Natural killer cell treated with Interleukin-12 subunit alpha and Interleukin-12 subunit beta and Interleukin-15 and Interleukin-18, amount 100 ng/mL, for 72 hours (primary cell): ENCODE results near the gene ARHGAP15. TPM values are rescaled to one million over a fixed set of nuclear protein-coding genes. Genes with fewer than 3 reads are reported as not detected.

Source experiments
- ATAC-seq, 2 donors: fragments of 150-1000 bp; cut with Tn5 transposase in 1 of 2; sonication (Bioruptor Pico), chemical (Tn5 transposase) in 1 of 2; 2 replicates each; pipeline ENCODE4 v1.10.0; 2021
- DNase-seq: peaks from one replicate; pipeline ENCODE4 v3.0.0; 2022; ENCODE audit warnings: low spot score
- H3K27ac Mint-ChIP-seq, 2 donors: 1 replicate in 1 of 2; 2 replicates in 1 of 2; pipeline ENCODE4 v1.8.0; 2022; ENCODE audit warnings: mixed read lengths in 2 of 2, mild to moderate bottlenecking in 1 of 2, moderate library complexity in 1 of 2
- H3K27me3 Mint-ChIP-seq, 2 donors: 1 replicate in 1 of 2; 2 replicates in 1 of 2; pipeline ENCODE4 v1.8.0; 2022; ENCODE audit warnings: mixed read lengths in 2 of 2
- H3K36me3 Mint-ChIP-seq: one replicate; pipeline ENCODE4 v1.8.0; 2022; ENCODE audit warnings: mixed read lengths
- H3K4me1 Mint-ChIP-seq, 2 donors: 1 replicate in 1 of 2; 2 replicates in 1 of 2; pipeline ENCODE4 v1.8.0; 2022; ENCODE audit warnings: low read depth in 2 of 2, mixed read lengths in 2 of 2, mild to moderate bottlenecking in 1 of 2
- H3K4me3 Mint-ChIP-seq: one replicate; pipeline ENCODE4 v1.8.0; 2022; ENCODE audit warnings: mixed read lengths
- H3K9me3 Mint-ChIP-seq: 2 replicates; pipeline ENCODE4 v1.8.0; 2022; ENCODE audit warnings: mixed read lengths
- total RNA-seq, 2 donors: library from RNA; stranded (reverse); gene quantifications; one replicate each; pipeline ENCODE4 v1.2.3, GENCODE V29; 2022

The ARHGAP15 gene
- total RNA-seq, 2 donors from 2014 or later, result 80.6 to 133 TPM

DNA sequence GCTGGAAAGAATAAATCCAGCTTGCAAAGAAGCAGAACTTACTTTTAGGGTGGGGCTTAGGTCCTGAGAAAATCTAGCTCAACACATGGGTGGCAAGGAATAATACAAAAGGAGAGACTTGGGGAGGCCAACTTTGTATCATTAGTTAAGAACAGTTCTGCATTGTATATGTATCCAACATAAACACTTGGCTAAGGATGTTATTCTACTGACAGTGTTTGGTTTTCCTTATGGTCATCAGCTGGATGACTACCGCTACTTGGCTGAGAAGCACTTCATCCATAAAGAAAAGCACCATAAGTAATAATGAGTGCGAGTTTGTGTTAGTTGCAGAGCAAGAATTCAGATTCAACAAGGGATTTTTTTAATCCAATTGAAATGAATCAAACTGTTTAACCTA lies 614.9 kb downstream of the ARHGAP15 start:
- no peak for DNase-seq
- H3K27ac Mint-ChIP-seq, result no peak overlapping the region
- ATAC-seq, result no peak
- H3K4me1 Mint-ChIP-seq, result peaks cover 8 to 21% of the 10 kb centered on the region in 2 donors
- no peak overlapping the region for H3K4me3 Mint-ChIP-seq
- no peaks in the 10 kb centered on the region for H3K27me3 Mint-ChIP-seq
- peaks cover 14% of the 10 kb centered on the region for H3K36me3 Mint-ChIP-seq
- H3K9me3 Mint-ChIP-seq, result no peaks in the 10 kb centered on the region

DNA sequence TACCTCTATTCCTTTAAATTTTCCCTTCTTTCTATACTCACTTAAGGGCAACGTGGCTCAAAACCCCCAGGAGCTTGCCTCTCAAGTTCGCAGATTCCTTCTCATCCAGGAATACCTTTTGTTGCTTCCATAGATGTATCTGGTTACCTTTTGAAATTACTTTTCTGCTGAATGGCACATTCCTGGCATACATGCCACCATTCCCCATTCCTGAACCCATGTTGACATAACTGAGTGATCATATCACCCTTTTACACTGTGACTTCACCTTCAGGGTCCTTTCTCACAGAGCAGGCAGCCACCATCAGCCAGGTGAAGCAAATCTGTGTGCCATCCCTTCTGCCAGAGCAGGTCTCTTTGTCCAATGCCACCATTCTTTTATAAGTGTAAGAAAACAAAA lies 615.8 kb downstream of the ARHGAP15 start:
- no peak for DNase-seq
- ATAC-seq, result no peak
- Mint-ChIP-seq H3K9me3 (no peaks in the 10 kb centered on the region), H3K27ac (no peak overlapping the region), H3K27me3 (no peaks in the 10 kb centered on the region), H3K4me3 (no peak overlapping the region), H3K36me3 (peaks cover 8% of the 10 kb centered on the region), H3K4me1 (peaks cover 8 to 15% of the 10 kb centered on the region in 2 donors)

DNA sequence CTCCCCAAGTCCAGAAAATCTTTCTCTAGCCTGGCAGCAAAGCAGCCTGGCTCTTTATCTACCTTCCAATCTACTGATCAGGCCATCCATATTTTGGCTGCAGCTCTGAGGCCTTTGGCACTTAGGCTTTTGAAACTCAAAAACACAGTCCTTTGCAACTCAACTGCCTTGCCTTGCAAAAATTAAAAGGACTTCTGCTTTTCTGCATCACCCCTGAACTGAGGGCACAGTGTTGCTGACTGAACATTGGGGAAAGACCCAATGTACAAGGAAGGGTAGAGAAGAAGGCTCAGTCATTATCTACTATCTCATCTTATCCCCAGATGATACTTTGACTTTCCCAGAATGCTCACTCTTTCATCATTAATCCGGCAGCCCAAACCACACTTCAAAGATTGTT lies 625.5 kb downstream of the ARHGAP15 start:
- Mint-ChIP-seq H3K36me3 (peaks cover 7% of the 10 kb centered on the region), H3K4me3 (no peak overlapping the region), H3K4me1 (peaks cover 2 to 5% of the 10 kb centered on the region in 2 donors), H3K27me3 (no peaks in the 10 kb centered on the region), H3K27ac (no peak overlapping the region), H3K9me3 (no peaks in the 10 kb centered on the region)
- DNase-seq, result no peak
- ATAC-seq, result no peak

DNA sequence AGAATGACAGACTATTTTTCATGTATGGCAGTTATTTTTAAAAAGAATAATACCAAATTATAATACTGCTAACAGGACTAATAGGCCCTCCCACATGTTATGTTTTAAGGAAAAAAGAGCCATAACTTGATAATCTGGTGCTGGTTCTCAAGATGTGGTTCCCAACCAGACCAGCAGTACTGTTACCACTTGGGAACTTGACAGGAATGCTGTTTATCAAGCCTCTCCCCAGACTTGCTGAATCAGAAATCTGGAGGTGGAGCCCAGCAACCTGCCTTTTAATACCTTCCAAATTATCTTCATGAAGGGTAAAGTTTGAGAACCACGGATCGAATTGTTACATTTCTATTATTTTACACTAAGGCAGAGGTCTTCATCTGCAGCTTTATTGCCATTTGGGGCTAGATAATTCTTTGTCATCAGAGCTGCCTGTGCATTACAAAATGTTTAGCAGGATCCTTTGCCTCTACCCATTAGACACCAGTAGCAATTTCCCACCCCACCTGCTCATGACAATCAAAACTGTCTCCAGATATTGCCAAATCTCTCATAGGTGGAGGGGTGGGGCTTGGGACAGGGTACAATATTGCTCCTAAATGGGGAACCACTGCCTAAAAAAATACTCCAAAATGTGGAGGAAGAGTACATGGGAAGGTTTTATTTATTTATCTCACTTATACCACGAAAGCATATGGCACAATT lies 629.6 kb downstream of the ARHGAP15 start:
- Mint-ChIP-seq H3K27ac (no peak overlapping the region), H3K4me1 (peaks cover 6 to 12% of the 10 kb centered on the region in 2 donors), H3K4me3 (no peak overlapping the region), H3K9me3 (no peaks in the 10 kb centered on the region), H3K36me3 (no peaks in the 10 kb centered on the region), H3K27me3 (no peaks in the 10 kb centered on the region)
- DNase-seq (no peak), ATAC-seq (no peak)

DNA sequence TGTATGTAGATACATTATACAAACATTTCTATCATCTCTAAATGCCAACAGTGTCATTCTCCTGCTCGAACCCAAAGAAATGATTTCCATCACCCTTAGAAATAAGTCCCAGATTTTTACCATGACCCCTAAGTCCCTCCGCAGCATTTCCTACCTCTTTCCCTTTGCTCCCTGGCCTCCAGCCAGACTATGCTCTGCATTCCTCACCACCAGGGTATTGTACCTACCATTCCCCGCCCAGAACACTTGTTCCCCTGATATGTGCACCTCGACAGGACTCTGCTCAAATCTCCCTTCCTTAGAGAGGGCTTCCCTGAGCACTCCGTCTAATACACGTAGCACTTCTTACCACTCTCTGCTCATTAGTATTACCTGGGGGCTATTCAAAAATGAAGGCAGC lies 630.2 kb downstream of the ARHGAP15 start:
- DNase-seq, result no peak
- no peak overlapping the region for H3K27ac Mint-ChIP-seq

DNA sequence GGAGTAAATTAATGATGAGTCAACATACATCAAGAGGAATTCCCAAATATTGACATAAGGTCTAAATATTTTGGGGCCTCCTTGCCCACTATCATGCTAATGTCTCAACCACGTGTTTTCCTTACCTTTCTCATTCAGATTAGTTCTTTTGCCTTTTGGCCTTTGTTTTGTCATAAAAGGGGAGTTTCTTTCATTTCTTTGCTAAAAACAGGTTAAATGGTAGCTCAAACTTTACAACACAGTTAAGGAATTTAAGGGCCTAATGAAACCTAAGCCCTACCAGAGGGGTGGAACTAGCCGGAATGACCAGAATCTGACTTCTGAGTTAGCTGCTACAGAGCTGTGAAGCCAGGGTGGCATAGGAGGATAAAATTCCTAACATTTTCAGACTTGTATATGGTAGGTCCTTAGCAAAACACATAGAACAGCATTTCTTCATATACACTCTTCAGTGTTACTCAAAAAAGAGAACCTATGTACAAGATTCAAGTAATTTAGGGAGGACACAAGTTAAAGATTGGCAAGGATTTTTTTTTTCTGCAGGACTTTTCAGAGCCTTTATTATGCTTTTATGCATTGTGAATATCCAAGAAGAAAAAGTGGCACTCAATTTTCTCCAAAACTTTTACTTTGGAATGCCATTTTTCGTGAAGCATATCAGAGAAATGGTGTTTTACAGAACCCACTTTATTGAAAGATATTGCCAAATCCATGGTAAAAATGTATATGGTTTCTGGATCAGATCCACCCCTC lies 633.1 kb downstream of the ARHGAP15 start:
- Mint-ChIP-seq H3K36me3 (peaks cover 6% of the 10 kb centered on the region), H3K4me3 (no peak overlapping the region), H3K9me3 (no peaks in the 10 kb centered on the region), H3K27ac (peak overlapping the region in 1 of 2 donors; percentile 63), H3K27me3 (no peaks in the 10 kb centered on the region), H3K4me1 (peaks cover 8 to 12% of the 10 kb centered on the region in 2 donors)
- DNase-seq (no peak), ATAC-seq (no peak)

More for the DNA sequence above, 630.2 kb downstream of the ARHGAP15 start:
- Mint-ChIP-seq H3K36me3 (peaks cover 2% of the 10 kb centered on the region), H3K4me1 (peaks cover 6 to 13% of the 10 kb centered on the region in 2 donors), H3K4me3 (no peak overlapping the region), H3K9me3 (no peaks in the 10 kb centered on the region), H3K27me3 (no peaks in the 10 kb centered on the region)
- no peak for ATAC-seq

DNA sequence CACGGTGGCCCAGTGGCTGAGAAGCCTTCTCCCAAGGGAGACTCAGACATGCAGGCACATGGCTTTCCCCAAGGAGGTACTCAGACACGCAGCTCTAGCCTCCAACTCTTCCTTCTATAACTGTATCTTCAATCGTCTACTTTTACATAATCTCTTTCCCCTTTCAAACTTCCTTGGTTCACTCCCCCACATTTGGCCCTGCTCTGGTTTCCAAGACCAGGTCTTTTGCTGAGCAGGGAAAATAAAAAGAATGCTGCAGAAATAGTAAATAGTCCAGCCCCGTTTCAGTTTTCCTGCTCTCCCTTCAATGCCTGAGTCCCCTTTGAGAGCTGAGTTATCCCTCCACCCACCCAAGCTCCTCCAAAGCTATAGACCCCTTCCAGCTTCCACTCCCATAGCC lies 635.0 kb downstream of the ARHGAP15 start:
- H3K9me3 Mint-ChIP-seq, result no peaks in the 10 kb centered on the region
- H3K4me1 Mint-ChIP-seq, result peaks cover 6 to 12% of the 10 kb centered on the region in 2 donors
- H3K4me3 Mint-ChIP-seq, result no peak overlapping the region
- H3K27ac Mint-ChIP-seq, result no peak overlapping the region
- no peak for DNase-seq
- no peaks in the 10 kb centered on the region for H3K27me3 Mint-ChIP-seq
- H3K36me3 Mint-ChIP-seq, result peaks cover 18% of the 10 kb centered on the region
- no peak for ATAC-seq

DNA sequence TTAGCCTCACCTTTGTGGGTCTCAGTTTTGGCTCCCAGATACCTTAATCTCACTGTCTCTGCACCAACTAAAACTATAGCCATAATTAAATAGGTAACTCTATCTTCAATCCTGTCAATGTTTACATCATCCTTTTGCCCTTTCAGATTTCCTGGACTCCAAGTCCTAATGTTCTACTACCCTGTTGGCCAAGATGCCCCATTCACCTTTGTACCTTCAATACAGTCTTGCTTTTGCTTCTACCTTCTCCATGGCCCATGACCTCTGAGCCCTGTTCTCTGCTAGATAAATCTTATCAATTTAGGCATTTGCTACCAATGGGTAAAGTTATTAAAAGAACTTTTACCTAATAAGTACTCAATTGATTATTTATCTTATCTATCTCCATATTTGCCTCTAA lies 635.5 kb downstream of the ARHGAP15 start:
- Mint-ChIP-seq H3K27ac (no peak overlapping the region), H3K27me3 (no peaks in the 10 kb centered on the region), H3K4me1 (peaks cover 6 to 12% of the 10 kb centered on the region in 2 donors), H3K4me3 (no peak overlapping the region), H3K9me3 (no peaks in the 10 kb centered on the region), H3K36me3 (peaks cover 19% of the 10 kb centered on the region)
- ATAC-seq (no peak), DNase-seq (no peak)

DNA sequence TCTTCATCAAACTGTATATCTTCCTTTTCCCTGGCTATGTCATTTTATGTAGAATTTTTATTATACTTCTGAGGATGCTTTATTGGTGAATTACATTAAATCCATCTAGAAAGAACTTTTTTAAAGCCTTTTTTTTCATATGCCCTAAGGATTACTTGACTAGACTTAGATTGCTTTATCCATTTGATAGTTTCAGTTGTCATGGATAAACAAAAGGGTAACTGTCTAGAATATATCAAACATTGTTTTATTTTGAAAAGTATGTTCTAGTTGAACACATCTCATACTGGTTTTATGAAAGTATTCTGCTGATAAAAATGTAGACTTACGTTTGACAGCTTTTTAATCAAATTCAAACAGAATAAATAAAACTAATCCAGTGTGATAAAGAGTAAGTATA lies 639.8 kb downstream of the ARHGAP15 start:
- H3K36me3 Mint-ChIP-seq, result peaks cover 19% of the 10 kb centered on the region
- no peak for ATAC-seq
- H3K27ac Mint-ChIP-seq, result peak overlapping the region in 1 of 2 donors; percentile 80
- DNase-seq, result no peak
- no peaks in the 10 kb centered on the region for H3K9me3 Mint-ChIP-seq
- no peak overlapping the region for H3K4me3 Mint-ChIP-seq
- H3K27me3 Mint-ChIP-seq, result no peaks in the 10 kb centered on the region
- H3K4me1 Mint-ChIP-seq, result peaks cover 3 to 5% of the 10 kb centered on the region in 2 donors

DNA sequence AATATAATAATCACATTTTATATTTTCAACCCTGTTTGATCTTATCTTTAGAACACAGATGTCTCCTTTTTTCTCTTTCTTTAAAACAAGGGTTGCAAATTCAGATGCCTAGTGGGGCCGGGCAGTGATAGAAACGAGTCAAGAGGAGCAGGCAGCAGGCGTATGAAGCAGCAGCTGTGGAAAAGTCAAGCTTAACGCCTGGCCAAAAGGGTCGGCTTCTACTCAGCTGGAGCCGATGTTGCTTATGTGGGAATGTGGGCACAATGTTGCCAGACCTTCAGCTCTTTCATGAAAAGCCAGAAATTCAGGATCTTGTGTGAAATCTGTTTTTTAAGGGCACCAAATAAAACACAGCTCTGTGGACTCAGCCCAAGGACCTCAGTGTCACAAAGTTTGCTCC lies 642.7 kb downstream of the ARHGAP15 start:
- H3K27me3 Mint-ChIP-seq, result no peaks in the 10 kb centered on the region
- H3K9me3 Mint-ChIP-seq, result no peaks in the 10 kb centered on the region
- ATAC-seq (no peak), DNase-seq (no peak)
- no peak overlapping the region for H3K27ac Mint-ChIP-seq
- H3K4me1 Mint-ChIP-seq, result no peaks in the 10 kb centered on the region
- peaks cover 13% of the 10 kb centered on the region for H3K36me3 Mint-ChIP-seq
- H3K4me3 Mint-ChIP-seq, result no peak overlapping the region

DNA sequence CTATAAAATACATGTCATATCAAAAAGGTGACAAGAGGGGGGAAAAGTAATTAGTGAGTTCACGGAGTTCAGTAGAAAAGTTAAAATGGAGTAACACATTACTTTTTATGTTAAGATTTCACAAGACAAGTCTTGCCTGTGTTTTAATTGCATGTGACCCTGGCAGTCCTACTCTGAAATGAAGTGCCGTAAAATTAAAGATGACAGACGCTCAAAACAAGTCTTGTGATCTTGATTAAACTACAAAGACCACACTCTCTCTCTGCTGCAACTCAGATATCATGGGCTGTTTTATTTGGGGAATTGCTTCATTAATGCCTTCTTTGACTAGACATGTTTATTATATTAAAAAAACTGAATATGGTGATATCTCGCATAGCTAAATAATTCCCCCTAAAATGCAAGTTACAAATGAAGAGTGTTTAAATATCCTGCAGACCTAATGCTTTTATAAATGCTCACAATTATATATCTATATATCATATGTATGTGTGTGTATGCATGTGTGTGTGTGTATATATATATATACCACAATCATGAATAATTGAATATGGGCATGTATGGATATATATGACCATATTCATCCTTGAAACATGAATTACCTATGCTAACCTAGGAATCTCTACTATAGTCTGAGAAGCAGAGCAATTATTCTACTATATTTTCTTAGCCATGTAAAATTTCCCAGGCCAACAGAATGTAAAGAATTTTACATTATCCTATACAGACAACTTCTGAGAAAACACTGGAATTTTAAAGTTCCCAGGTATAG lies 647.5 kb downstream of the ARHGAP15 start:
- Mint-ChIP-seq H3K4me1 (no peaks in the 10 kb centered on the region), H3K9me3 (no peaks in the 10 kb centered on the region), H3K36me3 (no peaks in the 10 kb centered on the region), H3K4me3 (no peak overlapping the region), H3K27ac (no peak overlapping the region), H3K27me3 (no peaks in the 10 kb centered on the region)
- DNase-seq (no peak), ATAC-seq (no peak)

DNA sequence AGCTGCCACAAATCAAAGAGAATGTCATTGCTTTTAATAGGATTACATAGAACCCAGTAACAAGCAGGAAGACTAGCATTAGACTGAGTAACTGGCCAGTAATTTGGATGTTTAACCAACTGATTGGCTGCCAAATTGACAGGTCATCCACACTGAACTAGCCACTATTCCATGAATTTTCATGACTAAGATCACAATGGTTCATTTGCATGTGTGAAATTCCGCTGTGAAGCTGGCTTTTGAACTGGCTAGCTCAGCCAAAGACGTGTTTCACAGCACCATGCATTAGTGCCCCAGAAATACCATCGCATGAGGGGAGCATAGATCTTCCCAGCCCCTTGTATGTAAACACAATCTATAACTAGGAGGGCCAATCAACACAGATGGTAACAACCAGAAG lies 649.8 kb downstream of the ARHGAP15 start:
- ATAC-seq, result no peak
- no peak for DNase-seq
- Mint-ChIP-seq H3K9me3 (no peaks in the 10 kb centered on the region), H3K27ac (no peak overlapping the region), H3K4me1 (no peaks in the 10 kb centered on the region), H3K4me3 (no peak overlapping the region), H3K27me3 (peaks cover 0 to 2% of the 10 kb centered on the region in 2 donors), H3K36me3 (no peaks in the 10 kb centered on the region)

DNA sequence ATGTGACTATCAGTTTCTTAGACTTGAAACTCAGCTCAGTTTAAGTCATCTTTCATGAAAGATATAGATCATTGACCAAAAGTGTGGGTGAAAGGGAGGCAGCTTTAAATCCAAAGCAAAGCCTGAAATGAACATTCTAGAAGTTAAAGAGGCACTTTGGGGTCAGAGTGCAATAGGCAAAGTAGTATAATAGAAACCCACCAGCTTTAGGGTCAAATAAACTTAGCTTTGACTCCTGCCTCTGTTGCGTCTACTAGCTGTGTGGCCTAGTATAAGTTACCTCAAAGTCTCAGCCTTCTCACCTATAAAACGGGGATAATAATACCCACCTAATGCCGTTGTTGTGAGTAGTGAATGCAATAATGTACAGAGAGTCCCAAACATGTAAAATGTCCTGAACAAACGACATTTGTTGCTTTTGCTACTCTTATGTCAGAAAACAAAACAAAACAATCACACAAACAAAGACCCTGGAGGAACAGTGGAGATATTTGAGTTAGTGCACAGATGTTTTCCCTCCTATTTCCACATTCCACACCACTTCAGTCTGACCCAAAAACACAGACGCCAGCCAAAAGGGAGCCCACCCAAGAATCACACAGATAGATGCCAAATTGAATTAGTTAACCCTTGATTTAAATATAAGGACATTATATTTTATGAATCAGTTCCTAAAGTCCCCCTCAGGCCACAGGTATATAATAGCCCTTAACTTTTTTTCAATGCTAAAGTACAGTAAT lies 657.0 kb downstream of the ARHGAP15 start:
- Mint-ChIP-seq H3K4me1 (peaks cover 4 to 5% of the 10 kb centered on the region in 2 donors), H3K27me3 (peaks cover 25 to 33% of the 10 kb centered on the region in 2 donors), H3K36me3 (no peaks in the 10 kb centered on the region), H3K9me3 (peaks cover 3% of the 10 kb centered on the region), H3K27ac (no peak overlapping the region), H3K4me3 (no peak overlapping the region)
- ATAC-seq, result no peak
- DNase-seq, result no peak
